Jurkat, Clone E6-1 (cell line): ENCODE data around the gene TCEAL8. TPM values are rescaled to one million over a fixed set of nuclear protein-coding genes. Genes with fewer than 3 reads are reported as not detected.
"Not testable (repeated sequence)": the region's sequence is repeated elsewhere in the genome, so short reads cannot be mapped to it uniquely, and the experiment has no call there.

Source experiments
- DNase-seq: peaks from one replicate; pipeline ENCODE4 v3.0.0-alpha.2; 2011; ENCODE audit warnings: low read depth, low spot score
- H3K4me3 ChIP-seq: 2 replicates; pipeline ENCODE4 v1.5.1; 2011; ENCODE audit warnings: mild to moderate bottlenecking, low read length, control low read depth, moderate library complexity
- polyA plus RNA-seq: library from polyadenylated mRNA; unstranded; fragments of >200 nt; gene quantifications from one replicate; pipeline ENCODE4 v1.2.1, GENCODE V29; 2012; ENCODE audit warnings: missing spikeins; ENCODE audit not compliant: insufficient read length, insufficient read depth

The TCEAL8 gene
- 67.9 TPM for polyA plus RNA-seq

DNA sequence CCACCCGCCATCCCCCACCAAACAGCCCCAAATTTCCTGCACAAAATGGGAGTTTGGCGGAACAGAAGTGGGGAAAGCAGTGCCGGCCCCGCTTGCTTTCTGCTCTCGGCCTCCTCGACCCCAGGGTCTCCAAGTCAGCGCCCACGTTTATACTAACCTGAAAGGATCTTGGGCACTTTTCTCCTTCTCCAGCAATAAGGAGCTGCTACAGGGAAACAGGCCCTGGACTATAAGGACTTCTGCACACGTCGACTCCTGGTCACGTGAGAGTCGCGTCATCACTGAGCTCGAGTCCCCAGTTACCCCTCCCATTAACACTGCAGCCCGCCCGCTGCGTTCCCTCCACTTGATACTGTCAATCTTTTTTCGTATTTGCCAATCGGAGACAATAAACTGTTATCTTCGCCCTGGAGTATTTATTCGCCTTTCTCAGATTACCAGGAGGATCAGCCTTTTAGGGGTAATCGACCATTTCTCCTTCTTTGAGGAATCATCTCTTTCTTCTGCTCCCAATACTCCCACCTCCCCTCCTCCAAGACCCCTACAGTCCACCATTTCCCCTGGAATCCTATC, at the start of gene TCEAL8:
Gene TCEAL8 (minus strand): TSS at position 235 of the 573 bp plus-strand sequence. CDS start 1,176 bp downstream, outside the sequence.
- peak; percentile 69 for DNase-seq
- peak within 1 kb of the TSS; percentile 80 for H3K4me3 ChIP-seq

GRCh38 chrX:103304705-103305104, 49.8 kb upstream of the TCEAL8 start:
- no peak for DNase-seq
- H3K4me3 ChIP-seq, result no peak overlapping the region

- DNase-seq, result no peak
- H3K4me3 ChIP-seq, result no peak overlapping the region
Measured at GRCh38 chrX:103293118-103293517, 38.2 kb upstream of the TCEAL8 start.

- no peak for DNase-seq
- no peak overlapping the region for H3K4me3 ChIP-seq
Measured at GRCh38 chrX:103279624-103280023, 24.7 kb upstream of the TCEAL8 start.

DNA sequence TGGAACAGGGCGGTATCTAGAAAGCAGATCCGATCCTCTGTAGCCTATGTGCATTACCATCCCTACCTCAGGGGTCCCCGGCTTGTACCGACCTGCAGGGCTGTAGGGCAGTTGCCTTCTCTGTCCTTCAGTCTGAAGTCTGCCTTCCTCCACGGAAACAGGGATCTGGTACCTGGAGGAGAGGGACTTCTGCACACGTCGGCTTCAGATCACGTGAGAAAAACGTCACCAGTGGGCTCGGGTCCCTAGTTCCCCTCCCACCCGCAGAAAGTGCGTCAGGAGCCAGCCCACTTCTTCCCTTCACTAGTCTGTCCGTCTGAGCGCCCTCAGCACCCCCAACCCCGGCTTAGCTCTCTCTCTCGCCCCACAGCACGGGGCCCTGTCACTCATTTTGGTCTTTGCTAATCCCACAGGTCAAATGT, 21.6 kb upstream of the TCEAL8 start, which contains the start of gene TCEAL5:
Gene TCEAL5 (minus strand): TSS at position 170 of the 422 bp plus-strand sequence. CDS start 2,187 bp downstream, outside the sequence.
- no peak within 1 kb of the TSS for H3K4me3 ChIP-seq
- DNase-seq, result no peak

GRCh38 chrX:103275947-103276567, 21.1 kb upstream of the TCEAL8 start:
- no peak overlapping the region for H3K4me3 ChIP-seq

GRCh38 chrX:103274284-103274683, 19.3 kb upstream of the TCEAL8 start:
- DNase-seq, result no peak
- no peak overlapping the region for H3K4me3 ChIP-seq

More at GRCh38 chrX:103275947-103276567, 21.1 kb upstream of the TCEAL8 start:
- no peak for DNase-seq

DNA sequence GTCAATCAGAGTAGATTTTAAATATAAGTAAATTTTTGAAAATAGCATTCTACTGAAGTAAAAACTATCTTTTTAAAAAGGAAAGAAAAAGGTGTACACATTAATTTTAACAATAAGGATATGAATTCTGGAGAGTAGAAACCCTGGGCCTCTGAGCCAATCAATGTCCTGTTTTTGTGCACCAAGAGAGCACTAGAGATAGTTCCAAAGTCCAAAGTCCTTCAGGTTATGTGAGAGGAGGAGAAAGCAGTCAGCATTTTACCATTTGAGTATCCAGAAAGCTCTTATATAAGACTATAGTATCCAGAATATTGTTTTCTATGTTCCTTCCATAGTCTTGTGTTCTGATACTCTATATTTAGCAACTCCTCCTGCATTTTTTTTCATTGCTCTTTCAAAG, 3.3 kb upstream of the TCEAL8 start:
- H3K4me3 ChIP-seq, result no peak overlapping the region
- DNase-seq, result no peak

DNA sequence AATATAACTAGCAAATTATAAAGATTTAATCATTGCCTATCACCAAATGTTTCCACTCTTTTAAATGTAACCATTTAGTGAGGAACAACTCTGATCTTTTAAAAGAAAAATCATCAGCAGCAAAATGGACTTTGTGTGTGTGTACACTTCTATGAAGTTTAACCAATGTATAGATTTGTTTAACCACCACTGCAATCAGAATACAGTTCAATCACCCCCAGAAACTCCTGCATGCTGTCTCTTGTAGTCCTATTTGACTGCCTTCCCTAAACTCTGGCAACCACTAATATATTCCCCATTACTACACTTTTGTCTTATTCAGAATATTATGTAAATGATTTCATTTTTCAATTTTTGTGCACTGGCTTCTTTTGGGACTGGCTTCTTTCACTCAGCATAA, 1.7 kb upstream of the TCEAL8 start:
- no peak for DNase-seq
- H3K4me3 ChIP-seq, result no peak overlapping the region

DNA sequence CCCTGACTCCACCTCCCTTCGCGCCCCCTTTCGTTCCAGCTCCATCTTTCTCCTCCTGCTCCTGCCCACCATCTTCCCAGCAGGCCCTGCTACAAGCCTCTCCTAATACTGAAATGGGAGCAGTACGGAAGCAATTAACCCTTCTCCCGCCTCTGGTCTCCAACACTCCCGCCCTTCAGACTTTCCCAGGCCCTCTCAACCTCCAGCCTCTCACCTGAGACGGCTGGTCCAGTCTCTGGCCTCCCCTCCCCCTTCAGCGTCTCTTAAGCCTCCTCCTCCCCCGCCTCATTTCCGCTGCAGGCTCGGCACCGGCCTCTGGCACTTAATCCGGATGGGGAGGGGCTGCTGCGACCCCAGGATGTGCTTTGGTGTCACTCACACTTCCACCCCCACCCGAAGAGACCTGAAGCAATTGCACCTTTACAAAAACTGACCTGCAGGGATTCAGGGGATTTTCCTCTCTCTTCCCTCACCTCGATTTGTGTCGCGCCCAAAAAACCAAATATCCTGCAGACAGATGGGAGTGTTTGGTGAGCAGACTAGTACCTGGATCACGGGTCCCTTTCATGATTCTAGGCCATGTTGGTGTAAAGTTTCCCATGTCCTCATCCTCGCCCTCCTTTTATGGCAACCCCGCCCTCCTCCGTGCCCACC, 657 bp downstream of the TCEAL8 start:
- H3K4me3 ChIP-seq, result peak overlapping the region; percentile 80
- DNase-seq, result peak; percentile 14

GRCh38 chrX:103253608-103254007, 1.3 kb downstream of the TCEAL8 start:
- peak overlapping the region; percentile 80 for H3K4me3 ChIP-seq
- DNase-seq, result no peak

GRCh38 chrX:103250977-103251376, 4.0 kb downstream of the TCEAL8 start:
- no peak overlapping the region for H3K4me3 ChIP-seq
- DNase-seq, result no peak

DNA sequence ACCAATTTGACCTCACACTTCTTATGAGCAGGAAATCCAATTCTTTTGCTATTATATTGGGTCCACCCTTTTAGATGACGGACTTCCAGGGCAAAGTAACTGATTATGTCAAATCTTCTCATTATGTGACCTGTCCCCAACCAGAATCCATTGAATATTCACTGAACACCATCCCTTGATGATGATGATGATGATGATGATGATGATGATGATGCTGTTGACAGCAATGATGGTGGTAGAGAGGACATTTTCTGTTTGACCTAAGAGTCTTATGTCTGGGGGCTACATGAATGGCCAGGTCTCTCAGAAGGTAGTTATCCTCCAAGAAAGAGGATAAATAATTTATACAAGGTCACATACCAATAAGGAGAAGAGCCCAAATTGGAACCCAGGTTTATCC, 5.2 kb downstream of the TCEAL8 start:
- no peak for DNase-seq
- H3K4me3 ChIP-seq, result no peak overlapping the region

DNA sequence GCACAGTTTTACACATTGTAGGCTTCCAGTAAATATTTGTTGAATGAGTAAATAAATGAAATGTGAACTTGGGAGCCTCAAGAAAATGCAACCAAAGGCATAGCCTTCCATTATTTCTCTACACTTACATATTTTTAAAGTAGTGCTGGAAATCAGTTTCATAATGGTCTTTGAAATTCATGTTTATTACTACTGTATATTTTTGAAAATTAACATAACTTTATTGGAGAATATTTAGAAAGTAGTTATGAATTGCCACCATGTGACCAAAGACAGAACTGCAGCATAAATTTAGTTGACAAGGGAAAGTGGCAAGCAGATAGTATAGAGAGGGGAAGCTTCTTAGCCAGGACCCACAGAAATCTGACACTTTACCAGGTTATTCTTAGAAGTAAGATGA, 6.4 kb downstream of the TCEAL8 start:
- H3K4me3 ChIP-seq, result no peak overlapping the region
- peak; percentile 32 for DNase-seq

DNA sequence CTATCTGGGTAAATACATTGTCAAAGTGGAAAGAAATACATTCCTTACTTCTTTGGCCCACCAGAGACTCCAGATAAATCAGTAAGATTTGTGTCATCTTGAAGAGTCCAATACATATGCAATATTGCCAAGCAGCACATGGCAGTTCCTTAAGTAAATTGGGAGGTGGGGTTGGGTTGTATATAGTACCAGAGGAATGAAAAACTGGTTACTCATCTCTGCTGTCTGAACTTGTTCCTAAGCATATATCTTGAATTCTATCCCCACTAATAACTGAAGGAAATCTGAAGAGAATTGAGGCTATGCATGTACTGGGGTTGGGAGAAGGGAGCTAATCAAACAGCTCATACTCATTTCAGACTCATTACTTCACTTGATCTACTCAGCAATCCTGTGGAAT, 14.8 kb downstream of the TCEAL8 start:
- DNase-seq, result no peak
- H3K4me3 ChIP-seq, result no peak overlapping the region

DNA sequence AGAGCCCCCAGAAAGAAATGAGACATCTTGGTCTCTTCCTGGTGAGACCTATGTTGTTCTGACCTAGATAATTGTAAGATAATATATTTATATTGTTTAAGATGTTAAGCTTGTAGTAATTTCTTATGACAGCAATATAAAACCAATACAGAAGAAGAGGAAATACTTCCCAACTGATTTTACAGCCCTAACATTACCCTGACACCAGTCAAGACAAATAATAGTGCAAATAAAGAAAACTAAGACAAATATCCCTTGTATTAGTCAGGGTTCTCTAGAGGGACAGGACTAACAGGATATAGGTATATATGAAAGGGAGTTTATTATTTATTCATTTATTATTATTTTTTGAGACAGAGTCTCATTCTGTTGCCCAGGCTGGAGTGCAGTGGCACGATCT, 18.7 kb downstream of the TCEAL8 start:
- no peak for DNase-seq

DNA sequence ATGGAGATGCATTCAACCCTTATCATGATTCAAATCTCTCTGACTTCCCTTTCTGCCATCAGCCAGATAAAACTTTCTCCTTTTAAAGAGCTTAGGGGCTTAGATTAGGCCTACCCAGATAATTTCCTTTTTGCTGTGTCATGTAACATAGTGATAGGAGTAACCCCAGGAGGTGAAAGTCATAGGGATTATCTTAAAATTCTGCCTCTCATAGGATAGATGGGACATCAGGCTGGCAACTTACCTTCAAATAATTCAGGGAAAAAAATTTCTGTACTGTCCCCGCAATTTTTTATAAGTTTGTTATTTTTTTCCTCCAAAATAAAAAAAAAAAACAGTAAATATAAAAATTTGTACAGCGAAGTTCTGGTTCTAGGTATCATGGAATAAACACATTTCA, 19.3 kb downstream of the TCEAL8 start:
- not testable (repeated sequence) for DNase-seq, H3K4me3 ChIP-seq

More for the DNA sequence above, 18.7 kb downstream of the TCEAL8 start:
- H3K4me3 ChIP-seq, result no peak overlapping the region

GRCh38 chrX:103234869-103235268, 20.1 kb downstream of the TCEAL8 start:
- DNase-seq, result no peak
- no peak overlapping the region for H3K4me3 ChIP-seq

DNA sequence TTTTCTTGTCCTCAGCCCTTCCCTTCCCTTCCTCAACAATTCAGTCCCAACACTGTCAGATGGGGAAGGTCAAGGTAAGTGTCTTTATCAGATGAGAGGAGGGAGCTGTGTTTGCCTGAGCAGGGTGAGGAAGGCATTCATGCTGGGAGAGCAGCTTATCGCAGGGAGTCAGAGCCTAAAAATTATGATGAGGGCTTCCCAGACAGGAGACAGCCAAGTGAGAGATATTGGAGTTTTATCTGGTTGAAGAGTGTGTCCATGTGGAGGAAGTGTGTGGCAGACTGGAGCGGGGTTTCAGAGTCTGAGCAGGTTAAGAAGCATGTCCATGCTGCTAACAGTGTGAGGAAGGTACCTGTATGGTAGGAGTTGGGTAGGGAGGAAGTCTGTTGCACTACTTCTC, 21.7 kb downstream of the TCEAL8 start:
- no peak for DNase-seq

GRCh38 chrX:103225918-103226317, 29.0 kb downstream of the TCEAL8 start:
- H3K4me3 ChIP-seq, DNase-seq: not testable (repeated sequence)

More for the DNA sequence above, 21.7 kb downstream of the TCEAL8 start:
- no peak overlapping the region for H3K4me3 ChIP-seq
